Measurements from ENCODE around the gene LMF1. TPM values are rescaled to one million over a fixed set of nuclear protein-coding genes. Genes with fewer than 3 reads are reported as not detected.

Gene LMF1
- total RNA-seq, 1 donor, result 17.4 TPM

GRCh38 chr16:993731-994130, 22.9 kb upstream of the LMF1 start:
- H3K4me3 ChIP-seq (ENCODE audit: low read length), result no peak overlapping the region
- H3K4me1 ChIP-seq (ENCODE audit: insufficient read depth, low read length), result peaks cover 6% of the 10 kb centered on the region
- peaks cover 10% of the 10 kb centered on the region for H3K9me3 ChIP-seq (ENCODE audit: low read depth, low read length)
- H3K27me3 ChIP-seq (ENCODE audit: insufficient read depth, low read length), result no peaks in the 10 kb centered on the region

- Histone ChIP-seq H3K4me1 (ENCODE audit: insufficient read depth, low read length) (no peaks in the 10 kb centered on the region), H3K27me3 (ENCODE audit: insufficient read depth, low read length) (no peaks in the 10 kb centered on the region), H3K9me3 (ENCODE audit: low read depth, low read length) (peaks cover 10% of the 10 kb centered on the region), H3K4me3 (ENCODE audit: low read length) (no peak overlapping the region)
Measured at GRCh38 chr16:991773-992172, 21.0 kb upstream of the LMF1 start.

- Histone ChIP-seq H3K27me3 (ENCODE audit: insufficient read depth, low read length) (no peaks in the 10 kb centered on the region), H3K9me3 (ENCODE audit: low read depth, low read length) (peaks cover 10% of the 10 kb centered on the region), H3K4me1 (ENCODE audit: insufficient read depth, low read length) (no peaks in the 10 kb centered on the region), H3K4me3 (ENCODE audit: low read length) (no peak overlapping the region)
Measured at GRCh38 chr16:991345-991744, 20.6 kb upstream of the LMF1 start.

- Histone ChIP-seq H3K9me3 (ENCODE audit: low read depth, low read length) (peaks cover 8% of the 10 kb centered on the region), H3K27me3 (ENCODE audit: insufficient read depth, low read length) (no peaks in the 10 kb centered on the region), H3K4me1 (ENCODE audit: insufficient read depth, low read length) (no peaks in the 10 kb centered on the region), H3K4me3 (ENCODE audit: low read length) (no peak overlapping the region)
Measured at GRCh38 chr16:990516-991291, 19.9 kb upstream of the LMF1 start.

GRCh38 chr16:989354-989814, 18.6 kb upstream of the LMF1 start:
- Histone ChIP-seq H3K27me3 (ENCODE audit: insufficient read depth, low read length) (no peaks in the 10 kb centered on the region), H3K9me3 (ENCODE audit: low read depth, low read length) (no peaks in the 10 kb centered on the region), H3K4me1 (ENCODE audit: insufficient read depth, low read length) (no peaks in the 10 kb centered on the region), H3K4me3 (ENCODE audit: low read length) (no peak overlapping the region)

GRCh38 chr16:988471-989353, 17.9 kb upstream of the LMF1 start:
- H3K4me1 ChIP-seq (ENCODE audit: insufficient read depth, low read length), result no peaks in the 10 kb centered on the region
- H3K9me3 ChIP-seq (ENCODE audit: low read depth, low read length), result no peaks in the 10 kb centered on the region
- H3K27me3 ChIP-seq (ENCODE audit: insufficient read depth, low read length), result no peaks in the 10 kb centered on the region
- no peak overlapping the region for H3K4me3 ChIP-seq (ENCODE audit: low read length)

GRCh38 chr16:987906-988305, 17.1 kb upstream of the LMF1 start:
- H3K27me3 ChIP-seq (ENCODE audit: insufficient read depth, low read length), result peaks cover under 1% of the 10 kb centered on the region
- H3K4me3 ChIP-seq (ENCODE audit: low read length), result no peak overlapping the region
- H3K9me3 ChIP-seq (ENCODE audit: low read depth, low read length), result no peaks in the 10 kb centered on the region
- H3K4me1 ChIP-seq (ENCODE audit: insufficient read depth, low read length), result no peaks in the 10 kb centered on the region

- no peak overlapping the region for H3K4me3 ChIP-seq (ENCODE audit: low read length)
Measured at GRCh38 chr16:986925-987582, 16.3 kb upstream of the LMF1 start.

GRCh38 chr16:986411-986810, 15.6 kb upstream of the LMF1 start:
- H3K27me3 ChIP-seq (ENCODE audit: insufficient read depth, low read length), result peaks cover 9% of the 10 kb centered on the region

More at GRCh38 chr16:986925-987582, 16.3 kb upstream of the LMF1 start:
- no peaks in the 10 kb centered on the region for H3K9me3 ChIP-seq (ENCODE audit: low read depth, low read length)
- H3K27me3 ChIP-seq (ENCODE audit: insufficient read depth, low read length), result peaks cover 9% of the 10 kb centered on the region
- no peaks in the 10 kb centered on the region for H3K4me1 ChIP-seq (ENCODE audit: insufficient read depth, low read length)

GRCh38 chr16:985646-986400, 15.0 kb upstream of the LMF1 start:
- no peaks in the 10 kb centered on the region for H3K4me1 ChIP-seq (ENCODE audit: insufficient read depth, low read length)
- H3K9me3 ChIP-seq (ENCODE audit: low read depth, low read length), result no peaks in the 10 kb centered on the region
- H3K27me3 ChIP-seq (ENCODE audit: insufficient read depth, low read length), result peaks cover 9% of the 10 kb centered on the region
- H3K4me3 ChIP-seq (ENCODE audit: low read length), result no peak overlapping the region

More at GRCh38 chr16:986411-986810, 15.6 kb upstream of the LMF1 start:
- H3K4me1 ChIP-seq (ENCODE audit: insufficient read depth, low read length), result no peaks in the 10 kb centered on the region
- no peak overlapping the region for H3K4me3 ChIP-seq (ENCODE audit: low read length)
- H3K9me3 ChIP-seq (ENCODE audit: low read depth, low read length), result no peaks in the 10 kb centered on the region

GRCh38 chr16:984736-985636, 14.2 kb upstream of the LMF1 start:
- no peaks in the 10 kb centered on the region for H3K9me3 ChIP-seq (ENCODE audit: low read depth, low read length)
- H3K4me3 ChIP-seq (ENCODE audit: low read length), result no peak overlapping the region
- H3K27me3 ChIP-seq (ENCODE audit: insufficient read depth, low read length), result peaks cover 9% of the 10 kb centered on the region
- peaks cover 5% of the 10 kb centered on the region for H3K4me1 ChIP-seq (ENCODE audit: insufficient read depth, low read length)

GRCh38 chr16:984121-984694, 13.4 kb upstream of the LMF1 start:
- peaks cover 12% of the 10 kb centered on the region for H3K27me3 ChIP-seq (ENCODE audit: insufficient read depth, low read length)
- peaks cover 5% of the 10 kb centered on the region for H3K4me1 ChIP-seq (ENCODE audit: insufficient read depth, low read length)

More at GRCh38 chr16:984121-984694, 13.4 kb upstream of the LMF1 start:
- Histone ChIP-seq H3K4me3 (ENCODE audit: low read length) (no peak overlapping the region), H3K9me3 (ENCODE audit: low read depth, low read length) (no peaks in the 10 kb centered on the region)

Data from mononuclear cell (primary cell).